ENCODE results near the gene CENPT. TPM values are rescaled to one million over a fixed set of nuclear protein-coding genes. Genes with fewer than 3 reads are reported as not detected.

CENPT gene
- total RNA-seq, 1 donor from 2014 or later: 36.2 TPM

- Mint-ChIP-seq H3K27me3 (ENCODE audit: insufficient read depth, low read depth) (peaks cover 2% of the 10 kb centered on the region), H3K4me1 (peaks cover 4% of the 10 kb centered on the region), H3K9me3 (no peaks in the 10 kb centered on the region), H3K27ac (no peak overlapping the region), H3K4me3 (no peak overlapping the region), H3K36me3 (peaks cover 17% of the 10 kb centered on the region)
- no peaks in the 10 kb centered on the region for H3K9me3 ChIP-seq (ENCODE audit: low read depth)
- no peaks in the 10 kb centered on the region for H3K79me2 ChIP-seq (ENCODE audit: low read depth)
- H3K27ac ChIP-seq: no peak overlapping the region
- no peak overlapping the region for H3K4me3 ChIP-seq
- H3K4me2 ChIP-seq: no peak overlapping the region
- TF ChIP-seq EZH2 (IDR thresholded peaks at IDR 0.05) (no peak), EZH2phosphoT487 (IDR thresholded peaks at IDR 0.05) (no peak), CTCF (IDR thresholded peaks at IDR 0.05) (no peak)
- H3K36me3 ChIP-seq: no peaks in the 10 kb centered on the region
- H3F3A ChIP-seq (ENCODE audit: low read depth): peaks cover 20% of the 10 kb centered on the region
- no peak overlapping the region for H2AFZ ChIP-seq (replicated peaks)
- no peaks in the 10 kb centered on the region for H3K27me3 ChIP-seq
- peaks cover 26% of the 10 kb centered on the region for H4K20me1 ChIP-seq (ENCODE audit: low read depth)
- no peak overlapping the region for H3K9ac ChIP-seq
- DNase-seq (ENCODE audit: low spot score): no peak
- H3K4me1 ChIP-seq: peaks cover 12% of the 10 kb centered on the region
These were observed 35.1 kb upstream of the CENPT start for GRCh38 chr16:67882374-67883145.

- Histone ChIP-seq H3K79me2 (ENCODE audit: low read depth) (no peaks in the 10 kb centered on the region), H4K20me1 (ENCODE audit: low read depth) (peaks cover 26% of the 10 kb centered on the region), H3K4me3 (no peak overlapping the region), H3K27me3 (no peaks in the 10 kb centered on the region), H3K9me3 (ENCODE audit: low read depth) (no peaks in the 10 kb centered on the region), H3K27ac (no peak overlapping the region), H2AFZ (replicated peaks) (no peak overlapping the region), H3K4me2 (no peak overlapping the region), H3K9ac (no peak overlapping the region), H3K36me3 (no peaks in the 10 kb centered on the region), H3F3A (ENCODE audit: low read depth) (peaks cover 20% of the 10 kb centered on the region), H3K4me1 (peaks cover 11% of the 10 kb centered on the region)
- Mint-ChIP-seq H3K27me3 (ENCODE audit: insufficient read depth, low read depth) (peaks cover 2% of the 10 kb centered on the region), H3K4me1 (peaks cover 4% of the 10 kb centered on the region), H3K36me3 (peaks cover 17% of the 10 kb centered on the region), H3K4me3 (no peak overlapping the region), H3K27ac (no peak overlapping the region), H3K9me3 (no peaks in the 10 kb centered on the region)
- no peak for DNase-seq (ENCODE audit: low spot score)
- TF ChIP-seq EZH2phosphoT487 (IDR thresholded peaks at IDR 0.05) (no peak), CTCF (IDR thresholded peaks at IDR 0.05) (no peak), EZH2 (IDR thresholded peaks at IDR 0.05) (no peak)
These were observed 34.2 kb upstream of the CENPT start for GRCh38 chr16:67881621-67882161.

GRCh38 chr16:67880584-67880983 is 33.1 kb upstream of the CENPT start:
- Mint-ChIP-seq H3K4me3 (no peak overlapping the region), H3K27me3 (ENCODE audit: insufficient read depth, low read depth) (peaks cover 2% of the 10 kb centered on the region), H3K4me1 (peaks cover 4% of the 10 kb centered on the region), H3K36me3 (peaks cover 17% of the 10 kb centered on the region), H3K9me3 (no peaks in the 10 kb centered on the region), H3K27ac (no peak overlapping the region)
- H3K9me3 ChIP-seq (ENCODE audit: low read depth): no peaks in the 10 kb centered on the region
- no peak overlapping the region for H3K27ac ChIP-seq
- peaks cover 11% of the 10 kb centered on the region for H3K4me1 ChIP-seq
- no peaks in the 10 kb centered on the region for H3K27me3 ChIP-seq
- no peak for TF ChIP-seq EZH2 (IDR thresholded peaks at IDR 0.05)
- TF ChIP-seq EZH2phosphoT487 (IDR thresholded peaks at IDR 0.05): no peak
- TF ChIP-seq CTCF (IDR thresholded peaks at IDR 0.05): no peak
- H3K36me3 ChIP-seq: no peaks in the 10 kb centered on the region
- H3K4me2 ChIP-seq: no peak overlapping the region
- peaks cover 4% of the 10 kb centered on the region for H3K79me2 ChIP-seq (ENCODE audit: low read depth)
- peaks cover 20% of the 10 kb centered on the region for H3F3A ChIP-seq (ENCODE audit: low read depth)
- H3K9ac ChIP-seq: no peak overlapping the region
- peaks cover 28% of the 10 kb centered on the region for H4K20me1 ChIP-seq (ENCODE audit: low read depth)
- DNase-seq (ENCODE audit: low spot score): no peak
- H2AFZ ChIP-seq (replicated peaks): no peak overlapping the region
- no peak overlapping the region for H3K4me3 ChIP-seq

All from neural progenitor cell (in vitro differentiated cells).